Measurements from ENCODE around the gene FAM184A.

Gene FAM184A

DNA sequence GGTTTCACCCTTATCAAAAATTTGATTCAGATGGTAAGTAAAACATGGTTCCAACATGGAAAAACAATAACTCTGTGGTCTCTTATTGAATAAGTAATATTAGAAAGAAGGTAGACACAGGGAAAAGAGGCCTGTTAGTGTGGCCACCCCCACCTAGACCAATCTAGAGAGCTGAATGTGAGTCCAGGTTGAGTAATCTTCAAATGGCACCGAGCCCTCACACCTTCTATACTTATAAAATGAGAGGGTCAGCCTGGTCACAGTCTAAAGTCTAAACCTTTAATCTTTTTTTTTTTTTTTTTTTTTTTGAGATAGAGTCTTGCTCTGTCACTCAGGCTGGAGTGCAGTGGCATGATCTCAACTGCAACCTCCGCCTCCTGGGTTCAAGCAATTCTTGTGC, 6.9 kb downstream of the FAM184A start:
- H3K27ac ChIP-seq (ENCODE audit: low read length): no peak overlapping the region
- H3K79me2 ChIP-seq (ENCODE audit: insufficient read depth, low read length): no peaks in the 10 kb centered on the region
- no peak overlapping the region for H3K9ac ChIP-seq (ENCODE audit: low read depth, low read length)
- no peak overlapping the region for H2AFZ ChIP-seq (ENCODE audit: low read depth, low read length)
- H3K9me3 ChIP-seq (ENCODE audit: insufficient read depth, low read length, severe bottlenecking): no peaks in the 10 kb centered on the region
- ATAC-seq (ENCODE audit: insufficient read depth, low read depth) (no peak), DNase-seq (no peak)
- H3K27me3 ChIP-seq (ENCODE audit: insufficient read depth, low read length, poor library complexity): peaks cover 3% of the 10 kb centered on the region
- no peaks in the 10 kb centered on the region for H4K20me1 ChIP-seq (ENCODE audit: insufficient read depth, low read length)
- H3K4me1 ChIP-seq (ENCODE audit: insufficient read depth, low read length): no peaks in the 10 kb centered on the region
- no peak overlapping the region for H3K4me3 ChIP-seq (ENCODE audit: low read depth in 1 of 2, low read length in 2 of 2)
- no peaks in the 10 kb centered on the region for H3K36me3 ChIP-seq (ENCODE audit: insufficient read depth, low read length)
- TF ChIP-seq, protein P1, sequence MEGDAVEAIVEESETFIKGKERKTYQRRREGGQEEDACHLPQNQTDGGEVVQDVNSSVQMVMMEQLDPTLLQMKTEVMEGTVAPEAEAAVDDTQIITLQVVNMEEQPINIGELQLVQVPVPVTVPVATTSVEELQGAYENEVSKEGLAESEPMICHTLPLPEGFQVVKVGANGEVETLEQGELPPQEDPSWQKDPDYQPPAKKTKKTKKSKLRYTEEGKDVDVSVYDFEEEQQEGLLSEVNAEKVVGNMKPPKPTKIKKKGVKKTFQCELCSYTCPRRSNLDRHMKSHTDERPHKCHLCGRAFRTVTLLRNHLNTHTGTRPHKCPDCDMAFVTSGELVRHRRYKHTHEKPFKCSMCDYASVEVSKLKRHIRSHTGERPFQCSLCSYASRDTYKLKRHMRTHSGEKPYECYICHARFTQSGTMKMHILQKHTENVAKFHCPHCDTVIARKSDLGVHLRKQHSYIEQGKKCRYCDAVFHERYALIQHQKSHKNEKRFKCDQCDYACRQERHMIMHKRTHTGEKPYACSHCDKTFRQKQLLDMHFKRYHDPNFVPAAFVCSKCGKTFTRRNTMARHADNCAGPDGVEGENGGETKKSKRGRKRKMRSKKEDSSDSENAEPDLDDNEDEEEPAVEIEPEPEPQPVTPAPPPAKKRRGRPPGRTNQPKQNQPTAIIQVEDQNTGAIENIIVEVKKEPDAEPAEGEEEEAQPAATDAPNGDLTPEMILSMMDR (IDR thresholded peaks at IDR 0.05; ENCODE audit: borderline replicate concordance, extremely low read depth, low read length, poor library complexity, severe bottlenecking): no peak
- no peak for TF ChIP-seq EZH2 (IDR thresholded peaks at IDR 0.05; ENCODE audit: borderline replicate concordance, low read depth, low read length, severe bottlenecking)
- H3K4me2 ChIP-seq (ENCODE audit: insufficient read depth, low read length): no peak overlapping the region

DNA sequence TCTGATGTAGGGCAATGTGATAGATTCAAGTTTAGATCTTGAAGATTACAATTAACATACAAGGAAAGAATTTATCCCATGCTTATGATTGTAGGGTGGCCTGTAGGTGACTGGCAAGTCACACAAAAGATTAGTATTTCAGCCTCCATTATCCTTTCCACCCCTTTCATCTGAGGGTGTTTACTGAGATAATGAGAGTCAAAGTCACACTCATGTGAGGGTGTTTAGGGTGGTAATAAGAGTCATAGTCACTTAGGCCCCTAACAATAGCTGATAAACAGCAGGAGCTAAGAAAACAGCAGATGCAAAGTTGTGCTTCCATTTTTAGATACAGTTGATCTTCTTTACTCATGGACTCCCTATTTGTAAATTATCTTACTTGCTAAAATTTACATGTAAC, 11.4 kb downstream of the FAM184A start:
- no peak overlapping the region for H3K4me2 ChIP-seq (ENCODE audit: insufficient read depth, low read length)
- H3K79me2 ChIP-seq (ENCODE audit: insufficient read depth, low read length): no peaks in the 10 kb centered on the region
- DNase-seq (no peak), ATAC-seq (ENCODE audit: insufficient read depth, low read depth) (no peak)
- H3K9ac ChIP-seq (ENCODE audit: low read depth, low read length): no peak overlapping the region
- no peaks in the 10 kb centered on the region for H3K4me1 ChIP-seq (ENCODE audit: insufficient read depth, low read length)
- TF ChIP-seq, protein P1 (IDR thresholded peaks at IDR 0.05; ENCODE audit: borderline replicate concordance, extremely low read depth, low read length, poor library complexity, severe bottlenecking): no peak
- TF ChIP-seq EZH2 (IDR thresholded peaks at IDR 0.05; ENCODE audit: borderline replicate concordance, low read depth, low read length, severe bottlenecking): no peak
- no peaks in the 10 kb centered on the region for H4K20me1 ChIP-seq (ENCODE audit: insufficient read depth, low read length)
- no peaks in the 10 kb centered on the region for H3K9me3 ChIP-seq (ENCODE audit: insufficient read depth, low read length, severe bottlenecking)
- H3K27ac ChIP-seq (ENCODE audit: low read length): no peak overlapping the region
- peaks cover 2% of the 10 kb centered on the region for H3K27me3 ChIP-seq (ENCODE audit: insufficient read depth, low read length, poor library complexity)
- H3K4me3 ChIP-seq (ENCODE audit: low read depth in 1 of 2, low read length in 2 of 2): no peak overlapping the region
- no peak overlapping the region for H2AFZ ChIP-seq (ENCODE audit: low read depth, low read length)
- H3K36me3 ChIP-seq (ENCODE audit: insufficient read depth, low read length): no peaks in the 10 kb centered on the region

DNA sequence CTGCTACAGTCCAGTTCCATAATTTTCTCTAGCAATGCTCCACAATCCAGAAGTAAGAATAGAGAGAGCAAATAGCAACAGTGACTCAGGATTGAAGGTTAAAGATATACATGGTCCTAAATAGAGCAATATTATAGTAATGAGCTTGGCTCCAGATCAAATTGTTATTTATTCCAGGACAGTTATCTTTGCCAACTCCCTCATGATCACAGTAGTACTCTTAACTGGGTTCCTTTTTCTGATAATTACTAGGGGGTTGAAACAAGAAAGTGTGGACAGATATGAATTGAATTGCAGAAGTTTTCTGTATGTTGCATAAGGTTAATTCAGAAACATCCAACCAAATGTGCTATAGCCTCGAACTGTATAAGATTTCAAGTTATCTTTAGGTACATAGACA, 11.9 kb downstream of the FAM184A start:
- TF ChIP-seq EZH2 (IDR thresholded peaks at IDR 0.05; ENCODE audit: borderline replicate concordance, low read depth, low read length, severe bottlenecking): no peak
- TF ChIP-seq, protein P1 (IDR thresholded peaks at IDR 0.05; ENCODE audit: borderline replicate concordance, extremely low read depth, low read length, poor library complexity, severe bottlenecking): no peak
- no peak overlapping the region for H2AFZ ChIP-seq (ENCODE audit: low read depth, low read length)
- H3K27me3 ChIP-seq (ENCODE audit: insufficient read depth, low read length, poor library complexity): peaks cover 2% of the 10 kb centered on the region
- H3K36me3 ChIP-seq (ENCODE audit: insufficient read depth, low read length): no peaks in the 10 kb centered on the region
- no peaks in the 10 kb centered on the region for H3K4me1 ChIP-seq (ENCODE audit: insufficient read depth, low read length)
- H3K27ac ChIP-seq (ENCODE audit: low read length): no peak overlapping the region
- no peak for ATAC-seq (ENCODE audit: insufficient read depth, low read depth)
- no peaks in the 10 kb centered on the region for H4K20me1 ChIP-seq (ENCODE audit: insufficient read depth, low read length)
- DNase-seq: no peak
- no peaks in the 10 kb centered on the region for H3K79me2 ChIP-seq (ENCODE audit: insufficient read depth, low read length)
- no peak overlapping the region for H3K4me3 ChIP-seq (ENCODE audit: low read depth in 1 of 2, low read length in 2 of 2)
- H3K9ac ChIP-seq (ENCODE audit: low read depth, low read length): no peak overlapping the region
- no peaks in the 10 kb centered on the region for H3K9me3 ChIP-seq (ENCODE audit: insufficient read depth, low read length, severe bottlenecking)
- no peak overlapping the region for H3K4me2 ChIP-seq (ENCODE audit: insufficient read depth, low read length)

DNA sequence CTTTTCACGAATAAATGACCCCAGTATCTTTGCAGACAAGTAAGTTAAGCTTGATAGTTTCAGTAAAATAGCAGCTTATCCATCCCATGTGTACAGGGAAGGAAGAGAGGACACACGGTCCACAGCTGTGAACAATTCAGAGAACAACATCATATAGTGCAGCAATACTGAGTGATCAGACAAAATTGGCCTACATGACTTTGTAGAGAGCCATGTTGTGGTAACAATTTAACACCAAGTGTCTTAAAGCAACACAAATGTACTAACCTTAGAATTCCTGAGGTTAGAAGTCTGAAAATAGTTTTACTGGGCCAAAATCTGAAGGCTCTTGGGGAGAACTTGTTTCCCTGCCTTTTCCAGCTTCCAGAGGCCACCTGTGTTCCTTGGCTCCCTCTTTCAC, 12.5 kb downstream of the FAM184A start:
- ATAC-seq (ENCODE audit: insufficient read depth, low read depth): no peak
- TF ChIP-seq, protein P1 (IDR thresholded peaks at IDR 0.05; ENCODE audit: borderline replicate concordance, extremely low read depth, low read length, poor library complexity, severe bottlenecking): no peak
- no peak for TF ChIP-seq EZH2 (IDR thresholded peaks at IDR 0.05; ENCODE audit: borderline replicate concordance, low read depth, low read length, severe bottlenecking)
- Histone ChIP-seq H3K79me2 (ENCODE audit: insufficient read depth, low read length) (no peaks in the 10 kb centered on the region), H4K20me1 (ENCODE audit: insufficient read depth, low read length) (no peaks in the 10 kb centered on the region), H3K27ac (ENCODE audit: low read length) (no peak overlapping the region), H3K36me3 (ENCODE audit: insufficient read depth, low read length) (no peaks in the 10 kb centered on the region), H3K9me3 (ENCODE audit: insufficient read depth, low read length, severe bottlenecking) (no peaks in the 10 kb centered on the region), H2AFZ (ENCODE audit: low read depth, low read length) (no peak overlapping the region), H3K4me2 (ENCODE audit: insufficient read depth, low read length) (no peak overlapping the region), H3K4me1 (ENCODE audit: insufficient read depth, low read length) (no peaks in the 10 kb centered on the region), H3K9ac (ENCODE audit: low read depth, low read length) (no peak overlapping the region), H3K27me3 (ENCODE audit: insufficient read depth, low read length, poor library complexity) (peaks cover 2% of the 10 kb centered on the region), H3K4me3 (ENCODE audit: low read depth in 1 of 2, low read length in 2 of 2) (no peak overlapping the region)
- DNase-seq: no peak
